Thymus (tissue), 11 donors: ENCODE data around the gene ISYNA1. TPM values are rescaled to one million over a fixed set of nuclear protein-coding genes. Genes with fewer than 3 reads are reported as not detected.
"Not testable (repeated sequence)": the region's sequence is repeated elsewhere in the genome, so short reads cannot be mapped to it uniquely, and the experiment has no call there.

Experiments used
- DNase-seq, 9 donors: peaks; one replicate each; pipeline ENCODE4 v3.0.0-alpha.2; 2013; ENCODE audit warnings: low spot score in 9 of 9, low read depth in 6 of 9, missing footprints in 1 of 9
- H3K27ac ChIP-seq, 2 donors: one replicate each; pipeline ENCODE4 v1.5.1; 2013; ENCODE audit warnings: control low read depth in 1 of 2, low read depth in 1 of 2, low read length in 1 of 2, mild to moderate bottlenecking in 1 of 2, moderate library complexity in 1 of 2
- H3K27me3 ChIP-seq, 2 donors: one replicate each; pipeline ENCODE4 v1.5.1; 2013; ENCODE audit warnings: low read length in 1 of 2; ENCODE audit not compliant: control insufficient read depth in 2 of 2, insufficient read depth in 1 of 2
- H3K36me3 ChIP-seq, 2 donors: one replicate each; pipeline ENCODE4 v1.5.1; 2013; ENCODE audit warnings: low read length in 1 of 2, mild to moderate bottlenecking in 1 of 2, moderate library complexity in 1 of 2; ENCODE audit not compliant: control insufficient read depth in 2 of 2, insufficient read depth in 2 of 2
- H3K4me1 ChIP-seq, 2 donors: one replicate each; pipeline ENCODE4 v1.5.1; 2013; ENCODE audit warnings: low read length in 2 of 2; ENCODE audit not compliant: control insufficient read depth in 2 of 2, insufficient read depth in 2 of 2
- H3K4me3 ChIP-seq, 2 donors: one replicate each; pipeline ENCODE4 v1.5.1; 2013; ENCODE audit warnings: low read length in 2 of 2, control low read depth in 1 of 2, mild to moderate bottlenecking in 1 of 2
- H3K9me3 ChIP-seq, 2 donors: one replicate each; pipeline ENCODE4 v1.5.1; 2013; ENCODE audit warnings: low read length in 1 of 2, mild to moderate bottlenecking in 1 of 2; ENCODE audit not compliant: control insufficient read depth in 2 of 2, insufficient read depth in 1 of 2
- WGBS: extraction: QIAGEN DNeasy Blood & Tissue Kit; methylation state at CpG from one replicate; pipeline ENCODE4 v1.1.7; 2013; 5-methylcytosine and 5-hydroxymethylcytosine counted together
- polyA plus RNA-seq: library from polyadenylated mRNA; stranded (reverse); fragments of 200-250 nt; gene quantifications from one replicate; pipeline ENCODE4 v1.2.3, GENCODE V29; 2013
- total RNA-seq: library from RNA; stranded (reverse); fragments of 120-200 nt; gene quantifications from one replicate; pipeline ENCODE4 v1.2.4, GENCODE V29; 2013
- donor health status: healthy.

Gene ISYNA1
- total and polyA plus RNA-seq, 2 donors, result 14.2 to 66.1 TPM

- H3K27ac ChIP-seq, result peak overlapping the region; percentile 31 to 86
- WGBS, result 16% methylated on average over 11 of the region's 11 CpGs
- H3K4me1 ChIP-seq, result peaks cover 31 to 53% of the 10 kb centered on the region in 2 donors
These were observed 23.3 kb downstream of the ISYNA1 start for GRCh38 chr19:18414504-18415177.

GRCh38 chr19:18412610-18413239 is 25.2 kb downstream of the ISYNA1 start:
- no peak for DNase-seq
- Histone ChIP-seq H3K4me3 (no peak overlapping the region), H3K27me3 (peaks cover 11 to 34% of the 10 kb centered on the region in 2 donors), H3K9me3 (peaks cover 0 to 5% of the 10 kb centered on the region in 2 donors), H3K4me1 (peaks cover 18 to 42% of the 10 kb centered on the region in 2 donors), H3K27ac (no peak overlapping the region), H3K36me3 (no peaks in the 10 kb centered on the region)
- 92% methylated on average over 16 of the region's 16 CpGs for WGBS

More at GRCh38 chr19:18414504-18415177, 23.3 kb downstream of the ISYNA1 start:
- H3K4me3 ChIP-seq, result peak overlapping the region in 1 of 2 donors; percentile 30
- H3K27me3 ChIP-seq, result peaks cover 22 to 47% of the 10 kb centered on the region in 2 donors
- H3K9me3 ChIP-seq, result peaks cover 0 to 8% of the 10 kb centered on the region in 2 donors
- DNase-seq, result no peak
- H3K36me3 ChIP-seq, result no peaks in the 10 kb centered on the region

DNA sequence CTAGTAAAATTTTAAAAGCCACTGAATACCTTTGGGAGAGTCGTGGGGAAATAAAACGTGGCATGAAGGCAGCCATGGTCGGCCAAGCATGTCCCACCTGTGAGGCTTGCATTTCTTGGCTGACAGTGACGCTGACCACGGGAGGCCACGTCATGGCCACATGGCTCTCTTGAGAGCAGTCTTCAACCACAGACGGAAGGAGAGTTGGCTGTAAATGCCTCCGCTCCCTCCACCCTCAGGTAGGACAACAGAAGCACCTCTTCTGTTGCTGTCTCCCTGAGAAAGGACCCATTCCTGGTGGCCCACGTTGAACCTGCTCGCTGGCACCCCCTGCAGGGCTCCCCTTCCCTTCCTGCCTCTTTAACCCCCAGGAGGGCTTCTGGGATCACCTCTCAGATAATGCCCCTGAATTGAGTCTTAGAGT is 29.9 kb downstream of the ISYNA1 start:
- Histone ChIP-seq H3K4me1 (peaks cover 0 to 2% of the 10 kb centered on the region in 2 donors), H3K27me3 (no peaks in the 10 kb centered on the region), H3K36me3 (no peaks in the 10 kb centered on the region), H3K4me3 (no peak overlapping the region), H3K9me3 (no peaks in the 10 kb centered on the region), H3K27ac (no peak overlapping the region)
- WGBS, result 60% methylated on average over 10 of the region's 10 CpGs
- no peak for DNase-seq

GRCh38 chr19:18406749-18407148 is 31.2 kb downstream of the ISYNA1 start:
- Histone ChIP-seq H3K36me3 (no peaks in the 10 kb centered on the region), H3K4me1 (peaks cover 0 to 8% of the 10 kb centered on the region in 2 donors), H3K27me3 (no peaks in the 10 kb centered on the region), H3K9me3 (no peaks in the 10 kb centered on the region), H3K4me3 (no peak overlapping the region), H3K27ac (no peak overlapping the region)
- WGBS, result 98% methylated on average over 9 of the region's 9 CpGs
- no peak for DNase-seq

- not testable (repeated sequence) for H3K4me1 ChIP-seq, H3K36me3 ChIP-seq, H3K4me3 ChIP-seq, H3K27ac ChIP-seq, H3K9me3 ChIP-seq, H3K27me3 ChIP-seq, DNase-seq
- WGBS, result 97% methylated on average over 11 of the region's 11 CpGs
These were observed 32.2 kb downstream of the ISYNA1 start for GRCh38 chr19:18405754-18406153.

- H3K4me3 ChIP-seq, H3K27me3 ChIP-seq, H3K4me1 ChIP-seq, H3K27ac ChIP-seq, DNase-seq, H3K36me3 ChIP-seq, H3K9me3 ChIP-seq: not testable (repeated sequence)
- WGBS, result 67% methylated on average over 18 of the region's 18 CpGs
These were observed 35.3 kb downstream of the ISYNA1 start for GRCh38 chr19:18402455-18403248.

DNA sequence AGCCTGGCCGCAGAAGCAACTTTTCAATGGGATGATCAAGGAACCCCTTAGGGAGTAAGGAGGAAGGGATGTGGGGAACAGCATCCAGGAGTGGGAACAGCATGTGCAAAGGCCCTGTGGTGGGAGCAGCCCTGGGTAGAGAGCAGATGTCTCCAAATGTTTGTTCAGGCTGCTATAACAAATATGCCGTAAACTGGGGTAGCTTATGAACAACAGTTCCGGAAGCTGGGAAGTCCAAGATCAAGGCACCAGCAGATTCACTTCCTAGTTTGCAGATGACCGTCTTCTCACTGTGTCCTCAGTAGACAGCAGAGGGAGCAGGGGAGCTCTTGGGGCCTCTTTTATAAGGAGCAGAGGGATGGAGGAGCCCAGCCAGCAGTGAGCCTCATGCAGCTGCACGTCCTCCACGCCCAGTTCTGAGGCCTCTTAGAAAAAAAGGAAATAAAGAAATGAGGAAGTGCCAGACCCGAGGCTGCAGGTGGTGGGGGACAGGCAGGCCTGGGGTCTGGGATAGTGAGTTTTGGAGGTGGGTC is 36.3 kb downstream of the ISYNA1 start:
- peaks cover 0 to 15% of the 10 kb centered on the region in 2 donors for H3K4me1 ChIP-seq
- H3K27me3 ChIP-seq, result peaks cover 4 to 19% of the 10 kb centered on the region in 2 donors
- H3K36me3 ChIP-seq, result no peaks in the 10 kb centered on the region
- H3K9me3 ChIP-seq, result no peaks in the 10 kb centered on the region
- 29% methylated on average over 7 of the region's 7 CpGs for WGBS
- peak overlapping the region in 1 of 2 donors; percentile 52 for H3K27ac ChIP-seq
- H3K4me3 ChIP-seq, result no peak overlapping the region
- DNase-seq, result peak in 2 of 9 donors; percentile 36 to 62

DNA sequence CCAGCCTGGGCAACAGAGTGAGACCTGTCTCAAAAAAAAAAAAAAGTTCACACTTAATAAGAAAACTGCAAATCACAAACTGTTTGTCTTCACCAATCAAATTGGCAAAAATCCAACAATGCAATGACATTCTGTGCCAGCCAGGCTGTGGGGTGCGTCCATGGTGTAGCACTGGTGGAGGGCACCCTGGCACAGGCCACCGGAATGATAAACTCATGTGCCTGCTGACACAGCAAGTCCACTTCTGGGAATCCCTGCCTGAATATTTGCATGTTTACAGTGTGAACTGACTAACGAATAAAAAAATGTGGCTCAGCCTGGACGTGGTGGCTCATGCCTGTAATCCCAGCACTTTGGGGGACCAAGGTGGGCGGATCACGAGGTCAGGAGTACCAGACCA is 38.9 kb downstream of the ISYNA1 start:
- H3K9me3 ChIP-seq, result no peaks in the 10 kb centered on the region
- WGBS, result 94% methylated on average over 6 of the region's 6 CpGs
- DNase-seq, result no peak
- no peaks in the 10 kb centered on the region for H3K36me3 ChIP-seq
- peaks cover 8 to 26% of the 10 kb centered on the region in 2 donors for H3K27me3 ChIP-seq
- H3K27ac ChIP-seq, result no peak overlapping the region
- no peak overlapping the region for H3K4me3 ChIP-seq
- peaks cover 0 to 15% of the 10 kb centered on the region in 2 donors for H3K4me1 ChIP-seq
